A673 (cell line): ENCODE results near the gene SPAG9. TPM values are rescaled to one million over a fixed set of nuclear protein-coding genes. Genes with fewer than 3 reads are reported as not detected.
A peak's percentile ranks its signal among the peaks of the same experiment; 100 is the strongest.

Experiments used
- BruUV-seq: library from RNA; stranded (reverse); fragments of 400-500 nt; replicated peaks from 2 replicates; lab custom pipeline; 2021; lab: Mats Ljungman, UMichigan
- CTCF ChIA-PET: fragments of 300-600 bp; sonication (Branson Sonifier 250); formaldehyde crosslinking; loops from one replicate; lab custom pipeline; 2022; ENCODE audit warnings: antibody characterized with exemption; lab: Charles Lee
- POLR2A ChIA-PET: fragments of 300-600 bp; sonication (Branson Sonifier 250); formaldehyde crosslinking; loops from one replicate; lab custom pipeline; 2022; ENCODE audit warnings: antibody characterized with exemption; ENCODE audit not compliant: low non-redundant PET; lab: Charles Lee
- DNase-seq: peaks from one replicate; pipeline ENCODE4 v3.0.0-alpha.2; 2015; ENCODE audit warnings: low spot score
- H3K27ac ChIP-seq: fragments of 200-600 bp; sonication (generic); 2 replicates; pipeline ENCODE4 v1.5.1; 2016; ENCODE audit warnings: mixed run types, low read depth, mild to moderate bottlenecking, mixed read lengths, antibody characterized with exemption, low read length; ENCODE audit not compliant: poor library complexity, severe bottlenecking
- H3K27me3 ChIP-seq: fragments of 200-600 bp; sonication (generic); replicated peaks from 2 replicates; pipeline ENCODE4 v1.6.1; 2017; ENCODE audit warnings: mixed run types, low read depth, mild to moderate bottlenecking, mixed read lengths, antibody characterized with exemption, low read length; ENCODE audit not compliant: insufficient read depth, poor library complexity
- H3K36me3 ChIP-seq: fragments of 200-600 bp; sonication (generic); 2 replicates; pipeline ENCODE4 v1.6.1; 2016; ENCODE audit warnings: mixed run types, mild to moderate bottlenecking, mixed read lengths, antibody characterized with exemption, low read length; ENCODE audit not compliant: insufficient read depth, poor library complexity, severe bottlenecking
- H3K4me1 ChIP-seq: fragments of 200-600 bp; sonication (generic); 2 replicates; pipeline ENCODE4 v1.6.1; 2017; ENCODE audit warnings: mixed run types, mild to moderate bottlenecking, mixed read lengths, antibody characterized with exemption, low read length; ENCODE audit not compliant: insufficient read depth, poor library complexity, severe bottlenecking
- H3K4me3 ChIP-seq: fragments of 200-600 bp; sonication (generic); 2 replicates; pipeline ENCODE4 v1.5.1; 2016; ENCODE audit warnings: low read depth, mixed run types, mild to moderate bottlenecking, mixed read lengths, low read length; ENCODE audit not compliant: poor library complexity, severe bottlenecking
- H3K9me3 ChIP-seq: fragments of 200-600 bp; sonication (generic); 2 replicates; pipeline ENCODE4 v1.6.1; 2016; ENCODE audit warnings: mixed run types, low read depth, mild to moderate bottlenecking, mixed read lengths, antibody characterized with exemption, low read length; ENCODE audit not compliant: poor library complexity, severe bottlenecking
- EZH2 ChIP-seq: fragments of 200-600 bp; sonication (generic); IDR thresholded peaks from 2 replicates; pipeline ENCODE4 v1.6.1; 2017; ENCODE audit warnings: borderline replicate concordance, low read depth, mild to moderate bottlenecking, mixed read lengths, antibody characterized with exemption, low read length; ENCODE audit not compliant: poor library complexity, severe bottlenecking
- intact Hi-C: fragments of 100-400 bp; cut with micrococcal nuclease; formaldehyde crosslinking; loops from one replicate; pipeline ENCODE4 v1.10.0; 2022; ENCODE audit not compliant: unreplicated experiment
- total RNA-seq: library from RNA; stranded (reverse); gene quantifications from 2 replicates; pipeline ENCODE4 v1.2.3, GENCODE V29; 2021
- TF ChIP-seq, protein P1 (sequence below): fragments of 300-800, 200-600 bp; sonication (generic); conservative IDR thresholded peaks from 2 replicates; pipeline ENCODE4 v1.5.1; 2017; ENCODE audit warnings: low read depth, mild to moderate bottlenecking, antibody characterized with exemption, low read length, moderate library complexity, mixed read lengths

Gene SPAG9
- total RNA-seq, 1 experiment from 2014 or later: 82.0 TPM

DNA sequence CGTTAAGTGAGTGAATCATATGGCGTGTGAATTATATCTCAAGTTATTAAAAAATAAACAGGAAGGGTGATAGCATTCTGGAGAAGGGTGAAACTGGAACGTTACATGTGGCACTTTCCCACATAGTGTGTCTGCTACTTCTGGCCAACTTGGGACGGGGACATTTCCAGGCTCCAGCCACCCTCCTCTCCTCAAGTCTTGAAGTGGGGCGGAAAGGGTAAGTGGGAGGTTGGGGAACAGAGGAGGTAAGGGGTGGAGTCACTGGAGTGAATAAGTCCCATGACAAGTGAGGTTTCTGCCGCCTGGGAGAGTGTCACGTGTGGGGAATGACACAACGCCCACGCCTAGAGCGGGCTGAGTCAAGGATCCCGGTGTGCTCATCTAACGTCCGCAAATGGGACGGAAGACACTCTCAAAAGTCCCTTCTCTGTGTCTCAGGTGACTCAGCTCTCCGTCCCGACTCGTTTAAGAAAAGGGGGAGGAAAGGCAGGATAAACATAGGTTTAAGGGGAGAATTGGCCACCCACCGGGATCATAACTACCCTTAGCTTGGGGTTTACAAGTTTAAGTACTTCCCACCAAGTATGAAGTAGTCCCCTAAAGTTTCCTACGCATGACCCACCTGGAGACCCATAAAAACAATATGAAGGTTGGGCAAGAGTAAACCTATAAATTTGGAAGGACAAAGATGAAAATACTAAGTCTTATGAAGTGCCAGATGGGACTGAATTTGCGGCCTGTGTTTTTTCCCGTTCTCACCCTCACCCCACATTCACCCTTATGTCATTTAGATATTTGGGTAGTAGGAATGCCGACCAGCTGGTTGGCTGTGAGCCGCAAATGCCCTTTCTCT, 1.2 kb upstream of the SPAG9 start:
- H3K36me3 ChIP-seq: no peaks in the 10 kb centered on the region
- peak overlapping the region; percentile 57 for H3K4me3 ChIP-seq
- DNase-seq: peak; percentile 93
- BruUV-seq: no TSS peak
- no peak for TF ChIP-seq EZH2
- TF ChIP-seq, protein P1, sequence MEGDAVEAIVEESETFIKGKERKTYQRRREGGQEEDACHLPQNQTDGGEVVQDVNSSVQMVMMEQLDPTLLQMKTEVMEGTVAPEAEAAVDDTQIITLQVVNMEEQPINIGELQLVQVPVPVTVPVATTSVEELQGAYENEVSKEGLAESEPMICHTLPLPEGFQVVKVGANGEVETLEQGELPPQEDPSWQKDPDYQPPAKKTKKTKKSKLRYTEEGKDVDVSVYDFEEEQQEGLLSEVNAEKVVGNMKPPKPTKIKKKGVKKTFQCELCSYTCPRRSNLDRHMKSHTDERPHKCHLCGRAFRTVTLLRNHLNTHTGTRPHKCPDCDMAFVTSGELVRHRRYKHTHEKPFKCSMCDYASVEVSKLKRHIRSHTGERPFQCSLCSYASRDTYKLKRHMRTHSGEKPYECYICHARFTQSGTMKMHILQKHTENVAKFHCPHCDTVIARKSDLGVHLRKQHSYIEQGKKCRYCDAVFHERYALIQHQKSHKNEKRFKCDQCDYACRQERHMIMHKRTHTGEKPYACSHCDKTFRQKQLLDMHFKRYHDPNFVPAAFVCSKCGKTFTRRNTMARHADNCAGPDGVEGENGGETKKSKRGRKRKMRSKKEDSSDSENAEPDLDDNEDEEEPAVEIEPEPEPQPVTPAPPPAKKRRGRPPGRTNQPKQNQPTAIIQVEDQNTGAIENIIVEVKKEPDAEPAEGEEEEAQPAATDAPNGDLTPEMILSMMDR: no peak
- intact Hi-C loops: no loop called here
- peak overlapping the region; percentile 93 for H3K27ac ChIP-seq
- no peaks in the 10 kb centered on the region for H3K27me3 ChIP-seq
- no peaks in the 10 kb centered on the region for H3K9me3 ChIP-seq
- peaks cover 19% of the 10 kb centered on the region for H3K4me1 ChIP-seq
- ChIA-PET POLR2A (interaction anchor here (0.6 to 0.9 kb wide), 2 partner anchors 75 to 634 kb away, joined by 3 read pairs; no protein-coding TSS in a partner anchor), CTCF (interaction anchor here (0.9 to 1.7 kb wide), 2 partner anchors 32 kb away, joined by 3 to 16 read pairs; partner anchors contain the start of gene NME1)

- BruUV-seq: no TSS peak
- POLR2A ChIA-PET: interaction anchor here (0.5 to 0.7 kb wide), 4 partner anchors 13 to 480 kb away, joined by 3 to 7 read pairs (median 5); no protein-coding TSS in a partner anchor
- no peak for DNase-seq
These were observed 320 bp downstream of the SPAG9 start for GRCh38 chr17:51120357-51120738.

More at GRCh38 chr17:51120357-51120738, 320 bp downstream of the SPAG9 start:
- no peak for TF ChIP-seq EZH2
- TF ChIP-seq, protein P1: no peak
- peak overlapping the region; percentile 100 for H3K4me3 ChIP-seq
- no peaks in the 10 kb centered on the region for H3K27me3 ChIP-seq
- no peaks in the 10 kb centered on the region for H3K36me3 ChIP-seq
- peak overlapping the region; percentile 94 for H3K27ac ChIP-seq
- H3K4me1 ChIP-seq: peaks cover 19% of the 10 kb centered on the region
- H3K9me3 ChIP-seq: no peaks in the 10 kb centered on the region
- intact Hi-C loops: no loop called here
- CTCF ChIA-PET: interaction anchor here (0.6 to 1.7 kb wide), 4 partner anchors 33 to 146 kb away, joined by 3 to 16 read pairs (median 6); partner anchors contain the start of gene NME1
